Trophoblast cell (in vitro differentiated cells and primary cell): Measurements from ENCODE around the gene UGT1A6.

Source experiments
- DNase-seq, 2 donors: peaks; one replicate each; pipeline ENCODE4 v3.0.0-alpha.2; 2016
- H2AFZ ChIP-seq: 2 replicates; pipeline ENCODE4 v1.6.1; 2013; ENCODE audit warnings: low read length, moderate library complexity, mild to moderate bottlenecking; ENCODE audit not compliant: insufficient read depth, poor library complexity
- H2AK5ac ChIP-seq: 2 replicates; pipeline ENCODE4 v1.6.1; 2013; ENCODE audit warnings: mild to moderate bottlenecking, low read length
- H2BK120ac ChIP-seq: 2 replicates; pipeline ENCODE4 v1.6.1; 2013; ENCODE audit warnings: low read length, mild to moderate bottlenecking, moderate library complexity; ENCODE audit not compliant: insufficient read depth, poor library complexity
- H2BK12ac ChIP-seq: 2 replicates; pipeline ENCODE4 v1.6.1; 2013; ENCODE audit warnings: mild to moderate bottlenecking, low read length, moderate library complexity
- H2BK5ac ChIP-seq: 2 replicates; pipeline ENCODE4 v1.6.1; 2013; ENCODE audit warnings: low read length, low read depth, moderate library complexity, mild to moderate bottlenecking; ENCODE audit not compliant: poor library complexity
- H3K14ac ChIP-seq: 2 replicates; pipeline ENCODE4 v1.6.1; 2013; ENCODE audit warnings: mild to moderate bottlenecking, low read length
- H3K18ac ChIP-seq: 2 replicates; pipeline ENCODE4 v1.6.1; 2013; ENCODE audit warnings: mild to moderate bottlenecking, low read length
- H3K23ac ChIP-seq: 2 replicates; pipeline ENCODE4 v1.6.1; 2013; ENCODE audit warnings: low read length
- H3K27ac ChIP-seq: 2 replicates; pipeline ENCODE4 v1.5.1; 2013; ENCODE audit warnings: low read depth, mild to moderate bottlenecking, inconsistent platforms, low read length, moderate library complexity
- H3K27me3 ChIP-seq: 2 replicates; pipeline ENCODE4 v1.6.1; 2013; ENCODE audit warnings: inconsistent platforms, mild to moderate bottlenecking, low read length, moderate library complexity; ENCODE audit not compliant: insufficient read depth
- H3K36me3 ChIP-seq, 2 experiments: 1 replicate in 1 of 2; 2 replicates in 1 of 2; pipeline ENCODE4 v1.6.1; 2013; ENCODE audit warnings: low read length in 2 of 2, mild to moderate bottlenecking in 2 of 2, moderate library complexity in 1 of 2; ENCODE audit not compliant: insufficient read depth in 2 of 2, control insufficient read depth in 1 of 2
- H3K4ac ChIP-seq: 2 replicates; pipeline ENCODE4 v1.6.1; 2013; ENCODE audit warnings: low read depth, mild to moderate bottlenecking, low read length, moderate library complexity
- H3K4me1 ChIP-seq, 2 experiments: 1 replicate in 1 of 2; 2 replicates in 1 of 2; pipeline ENCODE4 v1.6.1; 2013; ENCODE audit warnings: low read length in 2 of 2, mild to moderate bottlenecking in 2 of 2, moderate library complexity in 1 of 2; ENCODE audit not compliant: insufficient read depth in 2 of 2, control insufficient read depth in 1 of 2
- H3K4me2 ChIP-seq: 2 replicates; pipeline ENCODE4 v1.6.1; 2013; ENCODE audit warnings: inconsistent platforms, mild to moderate bottlenecking, low read length, moderate library complexity
- H3K4me3 ChIP-seq: 2 replicates; pipeline ENCODE4 v1.5.1; 2013; ENCODE audit warnings: mild to moderate bottlenecking, low read depth, low read length, inconsistent platforms
- H3K79me1 ChIP-seq: one replicate; pipeline ENCODE4 v1.6.1; 2013; ENCODE audit warnings: low read length
- H3K79me2 ChIP-seq: 2 replicates; pipeline ENCODE4 v1.6.1; 2013; ENCODE audit warnings: low read length, mild to moderate bottlenecking; ENCODE audit not compliant: control insufficient read depth, insufficient read depth, poor library complexity
- H3K9ac ChIP-seq: 2 replicates; pipeline ENCODE4 v1.6.1; 2013; ENCODE audit warnings: mild to moderate bottlenecking, low read length
- H3K9me3 ChIP-seq: 2 replicates; pipeline ENCODE4 v1.6.1; 2013; ENCODE audit warnings: low read depth, mild to moderate bottlenecking, control low read depth, inconsistent platforms, low read length; ENCODE audit not compliant: insufficient read depth
- H4K12ac ChIP-seq: 2 replicates; pipeline ENCODE4 v1.6.1; 2013; ENCODE audit warnings: low read depth, mild to moderate bottlenecking, low read length, moderate library complexity
- H4K8ac ChIP-seq: 2 replicates; pipeline ENCODE4 v1.6.1; 2013; ENCODE audit warnings: low read depth, mild to moderate bottlenecking, low read length, moderate library complexity
- H4K91ac ChIP-seq: one replicate; pipeline ENCODE4 v1.6.1; 2013; ENCODE audit warnings: low read depth, mild to moderate bottlenecking, low read length, moderate library complexity
- WGBS: extraction: QIAGEN DNeasy Blood & Tissue Kit; methylation state at CpG from one replicate; pipeline ENCODE4 v1.1.7; 2013; ENCODE audit warnings: missing lambda C conversion rate; ENCODE audit not compliant: insufficient read length, insufficient coverage; ENCODE audit errors: extremely low coverage; 5-methylcytosine and 5-hydroxymethylcytosine counted together

Gene UGT1A6

GRCh38 chr2:233671290-233672161 lies 21.2 kb upstream of the UGT1A6 start, which contains the start of gene UGT1A9:
UGT1A9 (plus strand) TSS chr2:233671898; CDS start chr2:233671935, 37 bp downstream.
- H3K36me3 ChIP-seq: no peaks in the 10 kb centered on the region
- no peak within 1 kb of the TSS for H4K12ac ChIP-seq
- no peak within 1 kb of the TSS for H4K8ac ChIP-seq
- H3K9ac ChIP-seq: no peak within 1 kb of the TSS
- H3K18ac ChIP-seq: no peak within 1 kb of the TSS
- no peak within 1 kb of the TSS for H3K14ac ChIP-seq
- no peaks in the 10 kb centered on the region for H3K9me3 ChIP-seq
- no peak within 1 kb of the TSS for H3K4me2 ChIP-seq
- no peak within 1 kb of the TSS for H2BK120ac ChIP-seq
- no peak for DNase-seq
- H3K79me1 ChIP-seq: no peaks in the 10 kb centered on the region
- H3K23ac ChIP-seq: no peak within 1 kb of the TSS
- no peak within 1 kb of the TSS for H3K4ac ChIP-seq
- no peak within 1 kb of the TSS for H2AK5ac ChIP-seq
- H2BK5ac ChIP-seq: no peak within 1 kb of the TSS
- no peaks in the 10 kb centered on the region for H3K4me1 ChIP-seq
- H3K4me3 ChIP-seq: no peak within 1 kb of the TSS
- H2AFZ ChIP-seq: no peak within 1 kb of the TSS
- no peak within 1 kb of the TSS for H4K91ac ChIP-seq
- no peak within 1 kb of the TSS for H3K27ac ChIP-seq
- no CpG with 5 or more reads among the region's 5 CpGs for WGBS
- H3K27me3 ChIP-seq: no peaks in the 10 kb centered on the region
- H2BK12ac ChIP-seq: no peak within 1 kb of the TSS
- H3K79me2 ChIP-seq: no peaks in the 10 kb centered on the region

- Histone ChIP-seq H4K12ac (no peak overlapping the region), H4K91ac (no peak overlapping the region), H2AFZ (no peak overlapping the region), H2BK5ac (no peak overlapping the region), H3K4me3 (no peak overlapping the region), H3K4me2 (no peak overlapping the region), H3K27me3 (no peaks in the 10 kb centered on the region), H3K9me3 (no peaks in the 10 kb centered on the region), H3K18ac (no peak overlapping the region), H2BK12ac (no peak overlapping the region), H3K14ac (no peak overlapping the region), H3K27ac (no peak overlapping the region), H3K79me2 (no peaks in the 10 kb centered on the region), H3K9ac (no peak overlapping the region), H2BK120ac (no peak overlapping the region), H3K4ac (no peak overlapping the region), H3K4me1 (no peaks in the 10 kb centered on the region), H3K36me3 (no peaks in the 10 kb centered on the region), H2AK5ac (no peak overlapping the region), H4K8ac (no peak overlapping the region), H3K79me1 (no peaks in the 10 kb centered on the region), H3K23ac (no peak overlapping the region)
- no CpG with 5 or more reads among the region's 3 CpGs for WGBS
- DNase-seq: no peak
Measured at GRCh38 chr2:233672886-233673285, 19.8 kb upstream of the UGT1A6 start.

- H3K79me2 ChIP-seq: no peaks in the 10 kb centered on the region
- H3K4me3 ChIP-seq: no peak overlapping the region
- H4K91ac ChIP-seq: no peak overlapping the region
- H4K8ac ChIP-seq: no peak overlapping the region
- H2BK12ac ChIP-seq: no peak overlapping the region
- no peak overlapping the region for H3K27ac ChIP-seq
- H4K12ac ChIP-seq: no peak overlapping the region
- no peak overlapping the region for H3K9ac ChIP-seq
- no peak overlapping the region for H3K4ac ChIP-seq
- H3K23ac ChIP-seq: no peak overlapping the region
- no peaks in the 10 kb centered on the region for H3K36me3 ChIP-seq
- H3K4me1 ChIP-seq: no peaks in the 10 kb centered on the region
- H2BK120ac ChIP-seq: no peak overlapping the region
- DNase-seq: no peak
- no peaks in the 10 kb centered on the region for H3K9me3 ChIP-seq
- no peak overlapping the region for H2AFZ ChIP-seq
- no peak overlapping the region for H2BK5ac ChIP-seq
- H2AK5ac ChIP-seq: no peak overlapping the region
- H3K14ac ChIP-seq: no peak overlapping the region
- H3K4me2 ChIP-seq: no peak overlapping the region
- no peaks in the 10 kb centered on the region for H3K79me1 ChIP-seq
- H3K18ac ChIP-seq: no peak overlapping the region
- no peaks in the 10 kb centered on the region for H3K27me3 ChIP-seq
Measured at GRCh38 chr2:233673896-233674295, 18.8 kb upstream of the UGT1A6 start.

GRCh38 chr2:233674314-233674713 lies 18.4 kb upstream of the UGT1A6 start:
- Histone ChIP-seq H2BK5ac (no peak overlapping the region), H3K4ac (no peak overlapping the region), H4K8ac (no peak overlapping the region), H3K9ac (no peak overlapping the region), H3K79me1 (no peaks in the 10 kb centered on the region), H3K4me3 (no peak overlapping the region), H3K9me3 (no peaks in the 10 kb centered on the region), H2BK120ac (no peak overlapping the region), H3K4me2 (no peak overlapping the region), H3K36me3 (no peaks in the 10 kb centered on the region), H2AK5ac (no peak overlapping the region), H2BK12ac (no peak overlapping the region), H3K18ac (no peak overlapping the region), H3K27ac (no peak overlapping the region), H3K27me3 (no peaks in the 10 kb centered on the region), H3K79me2 (no peaks in the 10 kb centered on the region), H3K23ac (no peak overlapping the region), H4K12ac (no peak overlapping the region), H2AFZ (no peak overlapping the region), H3K4me1 (no peaks in the 10 kb centered on the region), H3K14ac (no peak overlapping the region), H4K91ac (no peak overlapping the region)
- WGBS: no CpG with 5 or more reads among the region's 1 CpG
- no peak for DNase-seq
